Kidney (tissue), 14 donors: ENCODE measurements around the gene TXLNA. TPM values are rescaled to one million over a fixed set of nuclear protein-coding genes. Genes with fewer than 3 reads are reported as not detected.

Source experiments
- DNase-seq, 5 donors: peaks; one replicate each; pipeline ENCODE4 v3.0.0-alpha.2; 2013 to 2020
- FAIRE-seq: peaks from 2 replicates; lab custom pipeline; 2012; peaks lifted over from hg19 to GRCh38; lab: Jason Lieb, UNC
- H3K27ac ChIP-seq, 2 donors: one replicate each; pipeline ENCODE4 v1.7.0; 2013; ENCODE audit warnings: low read depth in 2 of 2, low read length in 2 of 2, inconsistent platforms in 1 of 2
- H3K27me3 ChIP-seq: one replicate; pipeline ENCODE4 v1.7.1; 2013; ENCODE audit warnings: low read length, inconsistent platforms; ENCODE audit not compliant: control insufficient read depth, insufficient read depth
- H3K36me3 ChIP-seq, 3 donors: one replicate each; pipeline versions ENCODE4 v1.7.0 to v1.7.1; 2013; ENCODE audit warnings: low read length in 3 of 3, control low read depth in 1 of 3, inconsistent platforms in 1 of 3; ENCODE audit not compliant: insufficient read depth in 3 of 3, control insufficient read depth in 2 of 3
- H3K4me1 ChIP-seq, 3 donors: one replicate each; pipeline versions ENCODE4 v1.7.0 to v1.7.1; 2013; ENCODE audit warnings: low read length in 3 of 3, inconsistent platforms in 1 of 3, low read depth in 1 of 3; ENCODE audit not compliant: control insufficient read depth in 2 of 3, insufficient read depth in 2 of 3
- H3K4me3 ChIP-seq, 3 donors: one replicate each; pipeline versions ENCODE4 v1.7.0 to v1.8.1; 2013; ENCODE audit warnings: low read length in 3 of 3, control low read depth in 1 of 3, inconsistent platforms in 1 of 3
- H3K9ac ChIP-seq, 3 donors: one replicate each; pipeline versions ENCODE4 v1.7.0 to v1.7.1; 2013; ENCODE audit warnings: low read length in 3 of 3, control low read depth in 1 of 3, inconsistent platforms in 1 of 3
- H3K9me3 ChIP-seq, 3 donors: one replicate each; pipeline versions ENCODE4 v1.7.0 to v1.7.1; 2013; ENCODE audit warnings: low read length in 3 of 3, control low read depth in 1 of 3, inconsistent platforms in 1 of 3; ENCODE audit not compliant: control insufficient read depth in 2 of 3, insufficient read depth in 1 of 3
- intact Hi-C: fragments of 100-400 bp; cut with DNase I; formaldehyde crosslinking; loops from one replicate; pipeline ENCODE4 v1.11.1; 2022
- polyA plus RNA-seq: library from polyadenylated mRNA; stranded (reverse); fragments of 350-450 nt; fragmentation: Illumina TruSeq; extraction: RNeasy Lipid Tissue Mini Kit (QIAGEN cat#74804); gene quantifications from one replicate; pipeline ENCODE4 v1.2.3, GENCODE V29; 2014; ENCODE audit warnings: low read depth, low replicate concordance; ENCODE audit not compliant: insufficient read depth
- total RNA-seq: library from RNA; stranded (reverse); fragmentation: NEBNext Ultra II Directional; extraction: Animal tissue kit (Norgen Biotek cat#: 25700); gene quantifications from one replicate; pipeline ENCODE4 v1.2.1, GENCODE V29; 2021
- TF ChIP-seq, protein P1 (sequence below): IDR thresholded peaks from 3 replicates; pipeline ENCODE4 v1.5.1; 2012; ENCODE audit warnings: mild to moderate bottlenecking, moderate library complexity, borderline replicate concordance; ENCODE audit not compliant: insufficient read depth; ENCODE audit errors: extremely low read depth
- donor health status: control.
- donor health status: control.
- donor health status: control.
- donor health status: control.
- donor health status: control.
- donor health status: DM: yes; HTN: yes; CAD: no.
- donor health status: Normal renal cell carcinoma (clear cell type).

The TXLNA gene
- total and polyA plus RNA-seq, 2 donors from 2014 or later, result 19.9 to 58.6 TPM

DNA sequence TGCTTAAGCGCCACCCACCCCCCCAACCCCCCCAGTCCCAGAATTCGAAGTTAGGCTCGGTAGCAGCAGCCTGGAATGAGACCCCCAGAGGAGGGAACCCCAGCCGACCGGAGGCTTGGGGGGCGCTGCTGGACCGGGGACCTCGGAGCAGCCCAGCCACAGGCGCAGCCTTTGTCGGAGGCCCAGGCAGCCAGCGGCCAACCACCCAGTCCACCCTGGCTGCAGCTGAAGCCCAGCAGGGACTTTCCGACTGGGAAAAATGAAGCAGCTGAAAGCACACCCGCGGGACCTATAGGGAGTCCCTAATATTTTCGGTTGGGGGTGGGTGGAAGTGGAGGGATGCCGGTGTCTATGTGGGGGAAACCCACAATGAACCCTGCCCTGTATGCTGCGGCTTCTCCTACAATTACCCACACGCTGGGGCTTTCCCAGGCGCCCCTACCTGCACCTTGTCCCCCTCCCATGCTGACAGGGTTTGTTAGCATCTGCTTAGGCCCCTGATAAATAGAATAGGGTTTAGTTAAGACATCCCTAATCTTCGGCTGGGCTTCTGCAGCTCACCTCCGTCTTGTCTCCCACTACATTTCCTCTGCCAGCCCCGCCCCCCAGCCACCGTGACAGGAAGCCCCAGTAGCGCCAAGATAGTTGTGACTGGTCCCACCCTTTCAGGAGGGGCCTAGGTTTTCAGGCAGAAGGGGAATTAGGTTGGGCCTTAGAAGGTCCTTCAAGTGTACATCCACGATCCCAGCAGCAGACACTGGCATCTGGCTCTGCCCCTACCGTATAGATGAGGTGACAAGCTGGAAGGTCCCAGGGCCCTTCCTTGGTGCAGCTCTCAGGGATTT is 21.8 kb downstream of the TXLNA start:
- peaks cover 5 to 21% (median 15%) of the 10 kb centered on the region in 3 donors for H3K4me1 ChIP-seq
- TF ChIP-seq, protein P1, sequence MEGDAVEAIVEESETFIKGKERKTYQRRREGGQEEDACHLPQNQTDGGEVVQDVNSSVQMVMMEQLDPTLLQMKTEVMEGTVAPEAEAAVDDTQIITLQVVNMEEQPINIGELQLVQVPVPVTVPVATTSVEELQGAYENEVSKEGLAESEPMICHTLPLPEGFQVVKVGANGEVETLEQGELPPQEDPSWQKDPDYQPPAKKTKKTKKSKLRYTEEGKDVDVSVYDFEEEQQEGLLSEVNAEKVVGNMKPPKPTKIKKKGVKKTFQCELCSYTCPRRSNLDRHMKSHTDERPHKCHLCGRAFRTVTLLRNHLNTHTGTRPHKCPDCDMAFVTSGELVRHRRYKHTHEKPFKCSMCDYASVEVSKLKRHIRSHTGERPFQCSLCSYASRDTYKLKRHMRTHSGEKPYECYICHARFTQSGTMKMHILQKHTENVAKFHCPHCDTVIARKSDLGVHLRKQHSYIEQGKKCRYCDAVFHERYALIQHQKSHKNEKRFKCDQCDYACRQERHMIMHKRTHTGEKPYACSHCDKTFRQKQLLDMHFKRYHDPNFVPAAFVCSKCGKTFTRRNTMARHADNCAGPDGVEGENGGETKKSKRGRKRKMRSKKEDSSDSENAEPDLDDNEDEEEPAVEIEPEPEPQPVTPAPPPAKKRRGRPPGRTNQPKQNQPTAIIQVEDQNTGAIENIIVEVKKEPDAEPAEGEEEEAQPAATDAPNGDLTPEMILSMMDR, result no peak
- H3K27me3 ChIP-seq, result no peaks in the 10 kb centered on the region
- H3K9me3 ChIP-seq, result no peaks in the 10 kb centered on the region
- intact Hi-C loops, result no loop called here
- DNase-seq (peak; percentile 71 to 89 (median 82)), FAIRE-seq (no peak)
- peak overlapping the region in 2 of 3 donors; percentile 30 to 77 for H3K9ac ChIP-seq
- peaks cover 0 to 8% (median 7%) of the 10 kb centered on the region in 3 donors for H3K36me3 ChIP-seq
- H3K4me3 ChIP-seq, result peak overlapping the region; percentile 66 to 86 (median 79)
- peak overlapping the region; percentile 82 to 84 for H3K27ac ChIP-seq

DNA sequence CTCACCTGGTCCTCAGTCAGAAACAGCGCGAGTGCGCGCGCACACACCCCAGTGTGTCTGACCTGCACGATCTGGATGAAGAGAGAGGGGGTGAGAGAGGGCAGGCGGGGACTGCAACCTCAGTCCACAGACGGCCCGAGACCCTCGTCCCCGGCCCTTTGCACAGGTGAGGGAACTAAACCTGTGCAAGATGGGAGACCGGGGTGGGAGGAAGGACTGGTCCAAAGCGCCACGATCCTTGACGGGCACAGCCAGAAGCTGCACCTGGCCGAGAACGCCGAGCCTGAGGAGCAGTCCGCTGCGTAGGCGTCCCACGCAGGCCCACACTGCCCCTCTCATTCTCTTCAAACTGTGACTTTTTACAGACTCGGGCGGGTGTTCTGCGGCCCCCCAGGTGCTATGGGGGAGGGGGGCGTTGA is 25.5 kb downstream of the TXLNA start:
- intact Hi-C loops, result no loop called here
- Histone ChIP-seq H3K27ac (peak overlapping the region in 1 of 2 donors; percentile 66), H3K9ac (peak overlapping the region; percentile 15 to 91 (median 25)), H3K4me1 (peaks cover 4 to 22% (median 11%) of the 10 kb centered on the region in 3 donors), H3K4me3 (peak overlapping the region; percentile 73 to 83 (median 78)), H3K9me3 (no peaks in the 10 kb centered on the region), H3K36me3 (no peaks in the 10 kb centered on the region), H3K27me3 (no peaks in the 10 kb centered on the region)
- TF ChIP-seq, protein P1, result no peak
- DNase-seq (no peak), FAIRE-seq (no peak)

DNA sequence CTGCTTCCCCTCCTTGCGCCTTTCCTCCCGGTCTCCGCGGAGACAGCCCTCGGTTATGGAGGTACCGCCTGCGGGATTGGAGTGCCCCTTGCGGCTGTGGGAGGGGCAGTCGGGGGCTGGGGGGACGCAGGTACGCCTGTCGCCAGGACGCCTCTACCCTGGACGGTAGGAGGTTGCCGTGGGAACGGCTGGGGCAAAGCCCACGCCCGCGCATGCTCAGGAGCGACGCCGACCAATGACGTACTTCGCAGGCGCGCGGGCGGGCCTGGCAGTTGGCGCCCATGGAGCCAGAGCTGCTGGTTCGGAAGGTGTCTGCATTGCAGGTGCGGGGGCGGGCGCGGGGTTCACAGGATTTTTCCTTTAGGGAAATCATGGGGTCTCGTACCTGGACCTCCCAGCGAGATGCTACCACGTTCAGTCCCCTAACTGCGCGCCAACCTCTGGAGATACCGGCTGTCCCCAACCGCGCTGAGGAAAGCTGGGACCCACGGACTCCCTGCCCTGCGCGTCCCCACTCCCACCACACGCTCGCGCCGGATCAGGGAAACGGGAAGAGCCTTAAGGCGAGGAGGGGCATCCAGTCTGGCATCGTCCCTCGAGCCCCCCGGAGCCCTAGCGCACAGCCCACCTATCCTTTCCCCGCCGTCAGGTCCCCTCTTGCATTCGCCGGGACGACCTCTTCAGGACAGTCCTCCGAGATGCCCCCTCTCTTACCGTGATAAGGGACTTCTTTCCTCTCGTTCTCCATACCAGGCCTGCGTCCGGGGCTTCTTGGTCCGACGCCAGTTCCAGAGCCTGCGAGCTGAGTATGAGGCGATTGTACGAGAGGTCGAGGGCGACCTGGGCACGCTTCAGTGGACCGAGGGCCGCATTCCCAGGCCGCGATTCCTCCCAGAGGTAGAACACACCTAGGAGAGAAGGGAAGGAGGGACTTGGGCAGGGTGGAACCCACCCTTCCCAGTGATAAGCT is 26.2 kb downstream of the TXLNA start, which contains the start of gene IQCC:
Gene IQCC (plus strand): TSS at position 271 of the 970 bp plus-strand sequence. CDS start 11 bp downstream, at position 282.
- FAIRE-seq (no peak), DNase-seq (peak; percentile 95 to 97 (median 97))
- TF ChIP-seq, protein P1, result no peak
- no peaks in the 10 kb centered on the region for H3K36me3 ChIP-seq
- no peaks in the 10 kb centered on the region for H3K27me3 ChIP-seq
- peak within 1 kb of the TSS; percentile 75 to 83 (median 78) for H3K4me3 ChIP-seq
- peak within 1 kb of the TSS in 1 of 2 donors; percentile 66 for H3K27ac ChIP-seq
- no peaks in the 10 kb centered on the region for H3K9me3 ChIP-seq
- intact Hi-C loops, result no loop called here
- H3K9ac ChIP-seq, result peak within 1 kb of the TSS; percentile 73 to 96 (median 91)
- peaks cover 2 to 21% (median 4%) of the 10 kb centered on the region in 3 donors for H3K4me1 ChIP-seq
